Stomach (tissue), 9 donors: ENCODE data around the gene FHOD1. TPM values are rescaled to one million over a fixed set of nuclear protein-coding genes. Genes with fewer than 3 reads are reported as not detected.

Experiments
- DNase-seq, 2 donors: peaks; one replicate each; pipeline versions ENCODE4 v3.0.0 to v3.0.0-alpha.2; 2013 to 2019
- H3K27ac ChIP-seq, 5 donors: fragments of 200-600 bp in 4 of 5; sonication (generic) in 4 of 5; one replicate each; pipeline ENCODE4 v1.5.1; 2013 to 2019; ENCODE audit warnings: mild to moderate bottlenecking in 1 of 5, moderate library complexity in 1 of 5
- H3K27me3 ChIP-seq, 3 donors: fragments of 200-600 bp; sonication (generic); one replicate each; pipeline ENCODE4 v1.5.1; 2017 to 2019; ENCODE audit warnings: mixed run types in 1 of 3
- H3K36me3 ChIP-seq, 4 donors: fragments of 200-600 bp; sonication (generic); 1 replicate in 3 of 4; 2 replicates in 1 of 4; pipeline ENCODE4 v1.5.1; 2016 to 2019
- H3K4me1 ChIP-seq, 4 donors: fragments of 200-600 bp; sonication (generic); one replicate each; pipeline ENCODE4 v1.5.1; 2016 to 2019
- H3K4me3 ChIP-seq, 4 donors: fragments of 200-600 bp; sonication (generic) in 3 of 4; one replicate each; pipeline ENCODE4 v1.5.1; 2016 to 2019; ENCODE audit warnings: mild to moderate bottlenecking in 1 of 4
- H3K9me3 ChIP-seq, 4 donors: fragments of 200-600 bp; sonication (generic); one replicate each; pipeline ENCODE4 v1.5.1; 2016 to 2019
- CTCF ChIP-seq, 7 experiments: fragments of 450-650 bp in 4 of 7; fragments of 200-600 bp in 3 of 7; sonication (generic) in 3 of 7; IDR thresholded peaks; one replicate each; pipeline ENCODE4 v1.5.1; 2016 to 2019; ENCODE audit warnings: antibody characterized with exemption in 7 of 7, control low read depth in 2 of 7, mild to moderate bottlenecking in 1 of 7
- EP300 ChIP-seq: sonication (generic); formaldehyde crosslinking; IDR thresholded peaks from one replicate; pipeline ENCODE4 v1.6.1; 2017; ENCODE audit warnings: antibody characterized with exemption
- POLR2A ChIP-seq, 4 donors: fragments of 450-650 bp; IDR thresholded peaks; one replicate each; pipeline ENCODE4 v1.6.1; 2016; ENCODE audit warnings: antibody characterized with exemption in 4 of 4, control low read depth in 2 of 4, mild to moderate bottlenecking in 1 of 4, moderate library complexity in 1 of 4
- POLR2AphosphoS5 ChIP-seq, 3 donors: sonication (generic); formaldehyde crosslinking; IDR thresholded peaks; one replicate each; pipeline ENCODE4 v1.6.1; 2016; ENCODE audit warnings: antibody characterized with exemption in 3 of 3
- WGBS, 5 donors: extraction: QIAGEN DNeasy Blood & Tissue Kit in 3 of 5; methylation state at CpG; one replicate each; pipeline versions ENCODE4 v1.1.5 to v1.1.7; 2013 to 2018; 5-methylcytosine and 5-hydroxymethylcytosine counted together
- intact Hi-C: fragments of 100-400 bp; cut with DNase I; formaldehyde crosslinking; loops from one replicate; pipeline ENCODE4 v1.15.1; 2023; ENCODE audit warnings: low total_unique reads
- polyA plus RNA-seq, 3 donors: library from polyadenylated mRNA; stranded (reverse); fragments of 200-250 nt; gene quantifications; one replicate each; pipeline ENCODE4 v1.2.3, GENCODE V29; 2013
- total RNA-seq, 5 donors: library from RNA; depleted of rRNA; stranded (reverse); fragments of >200 nt; gene quantifications; one replicate each; pipeline versions ENCODE4 v1.1.0 to v1.2.3, GENCODE V29; 2014 to 2016
- donor health status: healthy with polysubstance abuse.
- donor health status: Bipolar disorder and iron deficiency.
- donor health status: healthy.

The FHOD1 gene
- total and polyA plus RNA-seq, 8 donors = 6.1 to 101 (median 17.5) TPM

DNA sequence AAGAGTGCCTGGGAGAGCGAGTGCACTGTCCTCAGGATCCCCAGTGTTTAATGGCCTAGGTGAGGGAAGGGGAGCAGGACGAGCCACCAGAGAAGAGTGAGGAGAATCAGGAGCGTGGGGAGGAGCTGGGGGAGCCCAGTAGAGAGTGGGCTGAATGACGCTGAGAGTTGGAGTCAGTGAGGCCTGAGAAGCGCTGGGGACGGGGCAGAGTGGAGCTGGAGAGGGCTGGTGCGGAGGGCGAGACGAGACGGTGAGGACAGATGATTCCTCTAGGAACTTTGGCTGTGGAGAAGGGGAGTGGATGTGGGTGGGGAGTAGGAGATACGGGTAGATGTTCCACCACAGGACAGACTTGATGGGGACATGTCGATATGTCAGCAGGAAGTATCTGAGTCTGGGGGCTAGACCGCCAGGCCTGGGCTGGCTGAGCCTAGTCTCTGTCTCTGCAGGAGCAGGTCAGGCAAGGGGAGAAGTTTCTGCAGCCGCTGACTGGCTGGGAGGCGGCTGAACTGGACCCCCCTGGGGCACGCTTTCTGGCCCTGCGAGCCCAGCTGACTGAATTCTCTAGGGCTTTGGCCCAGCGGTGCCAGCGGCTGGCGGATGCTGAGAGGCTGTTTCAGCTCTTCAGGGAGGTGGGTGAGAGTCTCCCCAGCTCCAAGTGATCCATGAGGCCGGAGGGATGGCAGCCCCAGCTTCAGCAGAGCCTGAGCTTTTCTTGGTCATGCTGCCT is 36.7 kb upstream of the FHOD1 start:
- peaks cover 0 to 9% (median 1%) of the 10 kb centered on the region in 4 donors for H3K36me3 ChIP-seq
- intact Hi-C loops = no loop called here
- no peaks in the 10 kb centered on the region for H3K27me3 ChIP-seq
- DNase-seq = no peak
- H3K4me3 ChIP-seq = no peak overlapping the region
- no peak overlapping the region for H3K27ac ChIP-seq
- H3K9me3 ChIP-seq = no peaks in the 10 kb centered on the region
- TF ChIP-seq CTCF (IDR thresholded peaks at IDR 0.05) (no peak), EP300 (no peak), POLR2AphosphoS5 (IDR thresholded peaks at IDR 0.05) (no peak), POLR2A (IDR thresholded peaks at IDR 0.05) (no peak)
- WGBS, 5 donors = 85 to 96% (median 90%) methylated on average over 18 to 21 of the region's 21 CpGs
- H3K4me1 ChIP-seq = peaks cover 6 to 15% (median 10%) of the 10 kb centered on the region in 4 donors

DNA sequence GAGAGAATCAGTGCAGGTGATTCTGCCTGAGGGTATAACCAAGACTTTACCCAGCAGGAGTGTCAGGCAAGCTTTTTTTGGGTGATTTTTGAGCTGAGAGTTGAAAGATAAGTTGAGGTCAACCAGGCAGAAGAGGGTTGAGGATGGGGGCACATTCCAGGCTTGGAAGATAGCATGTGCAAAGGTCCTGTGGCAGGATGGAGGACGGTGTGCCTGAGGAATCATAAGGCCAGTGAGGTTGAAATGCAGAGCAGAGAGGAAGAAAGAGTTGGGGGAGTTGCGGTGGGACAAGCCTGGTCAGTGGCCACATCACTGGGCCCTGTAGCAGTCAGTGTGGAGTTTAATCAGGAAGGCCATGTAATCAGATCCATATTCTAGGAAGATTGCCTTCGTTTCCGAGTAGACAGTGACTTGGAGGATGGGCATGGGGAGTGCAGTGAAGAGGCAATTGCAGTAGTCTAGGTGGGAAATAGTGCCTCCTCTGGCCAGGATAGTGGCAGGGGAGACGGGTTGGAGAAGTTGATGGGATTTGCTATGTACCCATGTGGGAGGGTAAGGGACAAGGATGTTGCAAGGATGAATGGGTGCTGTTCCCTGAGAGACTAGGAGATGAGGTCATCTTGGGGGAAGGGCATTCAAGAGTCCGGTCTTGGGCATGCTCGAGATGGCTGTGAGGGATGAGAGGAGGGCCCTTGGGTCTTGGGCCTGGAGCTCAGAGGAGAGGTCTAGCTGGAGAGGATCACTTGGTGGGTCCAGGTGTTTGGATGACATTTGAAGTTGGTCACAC is 36.0 kb upstream of the FHOD1 start:
- intact Hi-C loops = no loop called here

GRCh38 chr16:67282447-67282805 is 35.1 kb upstream of the FHOD1 start:
- Histone ChIP-seq H3K27ac (no peak overlapping the region), H3K4me3 (no peak overlapping the region), H3K9me3 (no peaks in the 10 kb centered on the region), H3K27me3 (no peaks in the 10 kb centered on the region), H3K36me3 (peaks cover 0 to 9% (median 1%) of the 10 kb centered on the region in 4 donors), H3K4me1 (peaks cover 22 to 31% (median 26%) of the 10 kb centered on the region in 4 donors)
- no peak for DNase-seq
- intact Hi-C loops = no loop called here
- 95 to 97% (median 96%) methylated on average over 9 to 10 of the region's 10 CpGs for WGBS, 5 donors
- no peak for TF ChIP-seq EP300

More for the DNA sequence above, 36.0 kb upstream of the FHOD1 start:
- TF ChIP-seq EP300 (no peak), POLR2AphosphoS5 (IDR thresholded peaks at IDR 0.05) (no peak), POLR2A (IDR thresholded peaks at IDR 0.05) (no peak), CTCF (IDR thresholded peaks at IDR 0.05) (no peak)
- Histone ChIP-seq H3K4me3 (no peak overlapping the region), H3K27ac (no peak overlapping the region), H3K36me3 (peaks cover 0 to 9% (median 1%) of the 10 kb centered on the region in 4 donors), H3K9me3 (no peaks in the 10 kb centered on the region), H3K27me3 (no peaks in the 10 kb centered on the region), H3K4me1 (peaks cover 14 to 23% (median 18%) of the 10 kb centered on the region in 4 donors)
- no peak for DNase-seq
- WGBS, 5 donors = 90 to 96% (median 94%) methylated on average over 7 of the region's 7 CpGs

DNA sequence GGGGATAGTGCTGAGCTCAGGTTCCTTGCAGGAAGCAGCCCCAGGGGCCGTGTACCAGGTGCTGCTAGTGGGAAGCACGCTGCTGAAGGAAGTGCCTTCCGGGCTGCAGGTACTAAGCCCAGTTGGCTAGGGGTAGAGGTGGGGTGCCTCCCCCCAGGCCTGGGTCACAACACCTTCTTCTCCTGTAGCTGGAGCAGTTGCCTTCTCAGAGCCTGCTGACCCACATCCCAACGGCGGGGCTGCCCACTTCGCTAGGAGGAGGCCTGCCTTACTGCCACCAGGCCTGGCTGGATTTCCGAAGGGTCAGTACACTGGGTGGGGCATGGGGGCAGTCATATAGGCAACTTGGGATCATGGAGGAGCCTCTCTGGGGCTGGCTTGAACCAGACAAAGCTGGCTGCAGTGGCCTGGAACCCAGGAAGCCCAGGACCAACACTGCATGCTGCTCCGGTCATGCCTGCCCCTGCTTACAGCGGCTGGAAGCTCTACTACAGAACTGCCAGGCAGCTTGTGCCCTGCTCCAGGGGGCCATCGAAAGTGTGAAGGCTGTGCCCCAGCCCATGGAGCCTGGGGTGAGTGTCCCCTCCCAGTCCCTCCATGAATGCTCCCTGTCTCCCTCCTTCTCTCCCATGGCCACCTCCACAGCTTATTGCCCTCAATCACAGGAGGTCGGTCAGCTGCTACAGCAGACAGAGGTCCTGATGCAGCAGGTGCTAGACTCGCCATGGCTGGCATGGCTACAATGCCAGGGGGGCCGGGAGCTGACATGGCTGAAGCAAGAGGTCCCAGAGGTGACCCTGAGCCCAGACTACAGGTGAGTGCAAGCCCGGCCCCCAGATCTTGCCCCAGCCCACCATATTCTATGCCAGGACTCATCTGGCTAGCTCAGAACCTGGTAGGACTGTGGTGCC is 34.5 kb upstream of the FHOD1 start:
- no peaks in the 10 kb centered on the region for H3K27me3 ChIP-seq
- WGBS, 5 donors = 83 to 94% (median 94%) methylated on average over 8 to 14 of the region's 14 CpGs
- H3K27ac ChIP-seq = no peak overlapping the region
- no peak for DNase-seq
- H3K9me3 ChIP-seq = no peaks in the 10 kb centered on the region
- TF ChIP-seq EP300 (no peak), CTCF (IDR thresholded peaks at IDR 0.05) (no peak), POLR2AphosphoS5 (IDR thresholded peaks at IDR 0.05) (no peak), POLR2A (IDR thresholded peaks at IDR 0.05) (no peak)
- H3K4me1 ChIP-seq = peaks cover 24 to 35% (median 31%) of the 10 kb centered on the region in 4 donors
- intact Hi-C loops = no loop called here
- no peak overlapping the region for H3K4me3 ChIP-seq
- H3K36me3 ChIP-seq = peaks cover 0 to 3% (median under 1%) of the 10 kb centered on the region in 4 donors
